Heart left ventricle (tissue), 16 donors: ENCODE data around the gene C14orf119. TPM values are rescaled to one million over a fixed set of nuclear protein-coding genes. Genes with fewer than 3 reads are reported as not detected.

Experiments used
- ATAC-seq, 4 donors: fragments of 200-7000 bp; cut with Tn5 transposase; one replicate each; pipeline ENCODE4 v1.9.1; 2020 to 2022; ENCODE audit warnings: moderate library complexity in 4 of 4, mild to moderate bottlenecking in 3 of 4, moderate number of reproducible peaks in 1 of 4
- DNase-seq, 5 donors: peaks; one replicate each; pipeline ENCODE4 v3.0.0-alpha.2; 2020
- H3K27ac ChIP-seq, 12 donors: fragments of 200-600 bp; sonication (generic) in 4 of 12; one replicate each; pipeline versions ENCODE4 v1.5.0 to v1.8.0; 2016 to 2022; ENCODE audit warnings: mild to moderate bottlenecking in 2 of 12
- H3K27me3 ChIP-seq, 9 donors: fragments of 200-600 bp; sonication (generic) in 2 of 9; one replicate each; pipeline versions ENCODE4 v1.5.1 to v1.8.0; 2016 to 2022; ENCODE audit warnings: mild to moderate bottlenecking in 3 of 9
- H3K36me3 ChIP-seq, 9 donors: fragments of 200-600 bp; sonication (generic) in 2 of 9; one replicate each; pipeline versions ENCODE4 v1.5.0 to v1.8.0; 2018 to 2022; ENCODE audit warnings: mild to moderate bottlenecking in 2 of 9
- H3K4me1 ChIP-seq, 12 donors: fragments of 200-600 bp; sonication (generic) in 4 of 12; one replicate each; pipeline versions ENCODE4 v1.5.0 to v1.8.0; 2016 to 2022; ENCODE audit warnings: mild to moderate bottlenecking in 3 of 12
- H3K4me3 ChIP-seq, 12 donors: fragments of 200-600 bp; sonication (generic) in 4 of 12; one replicate each; pipeline versions ENCODE4 v1.5.0 to v1.8.0; 2017 to 2022; ENCODE audit warnings: mild to moderate bottlenecking in 9 of 12, moderate library complexity in 4 of 12
- H3K9me3 ChIP-seq, 12 donors: fragments of 200-600 bp; sonication (generic) in 4 of 12; one replicate each; pipeline versions ENCODE4 v1.5.0 to v1.8.0; 2016 to 2022; ENCODE audit warnings: mild to moderate bottlenecking in 1 of 12
- CTCF ChIP-seq, 12 donors: fragments of 200-600 bp; sonication (generic) in 4 of 12; IDR thresholded peaks; one replicate each; pipeline versions ENCODE4 v1.5.0 to v1.8.0; 2018 to 2022; ENCODE audit warnings: antibody characterized with exemption in 12 of 12, mild to moderate bottlenecking in 5 of 12
- POLR2A ChIP-seq, 2 donors: fragments of 450-650 bp; IDR thresholded peaks; one replicate each; pipeline ENCODE4 v1.6.1; 2017; ENCODE audit warnings: antibody characterized with exemption in 2 of 2, mild to moderate bottlenecking in 2 of 2, moderate library complexity in 2 of 2
- WGBS, 4 donors: extraction: QIAGEN DNeasy Blood & Tissue Kit in 2 of 4; methylation state at CpG; one replicate each; pipeline versions ENCODE4 v1.1.5 to v1.1.7; 2013 to 2018; 5-methylcytosine and 5-hydroxymethylcytosine counted together
- intact Hi-C, 10 donors: fragments of 100-400 bp; cut with DNase I; formaldehyde crosslinking; loops; one replicate each; pipeline versions ENCODE4 v1.11.1 to v1.14.2; 2022
- polyA plus RNA-seq, 2 donors: library from polyadenylated mRNA; stranded (reverse); fragments of 200-250 nt; gene quantifications; one replicate each; pipeline ENCODE4 v1.2.3, GENCODE V29; 2013
- total RNA-seq, 9 donors: library from RNA; depleted of rRNA in 2 of 9; stranded (reverse); fragments of >200 nt in 2 of 9; fragmentation: NEBNext Ultra II Directional in 3 of 9; extraction: Animal tissue kit (Norgen Biotek cat#: 25700) in 3 of 9; gene quantifications; one replicate each; pipeline versions ENCODE4 v1.1.0 to v1.2.4, GENCODE V29; 2016 to 2023
- donor health status: ischemic (EF 13 %, LVEDD 7.1; RV severe dilation, severe dysfunction).
- donor health status: healthy with polysubstance abuse.
- donor health status: DM: no; HTN: yes; CAD: no.
- donor health status: DM: no; HTN: no; CAD: no.
- donor health status: ischemic (EF 25% LVEDD 6.9; RV normal size, moderate dysfunction).
- donor health status: ischemic (EF 25% LVEDD 5.7; RV mildly dilated, moderate dysfunction).
- donor health status: healthy.
- donor health status: DM: yes; HTN: yes; CAD: no.
- donor health status: ischemic (EF 35%, LVEDD 5.7; RV mildly dilated, moderate dysfunction).
- donor health status: nonischemic (EF 11% LVEDD 7.7; RV severe dilation, severe dysfunction).
- donor health status: DM: yes; HTN: yes; CAD: no.
- donor health status: PGD.
- donor health status: ischemic (EF 29% LVEDD 5.4; RV normal size, mild dysfunction).
- donor health status: nonischemic (EF 23%, LVEDD 6.1; RV moderate dilation, normal function).

Gene C14orf119
- total and polyA plus RNA-seq, 11 donors = 8.1 to 47.7 (median 29.6) TPM

DNA sequence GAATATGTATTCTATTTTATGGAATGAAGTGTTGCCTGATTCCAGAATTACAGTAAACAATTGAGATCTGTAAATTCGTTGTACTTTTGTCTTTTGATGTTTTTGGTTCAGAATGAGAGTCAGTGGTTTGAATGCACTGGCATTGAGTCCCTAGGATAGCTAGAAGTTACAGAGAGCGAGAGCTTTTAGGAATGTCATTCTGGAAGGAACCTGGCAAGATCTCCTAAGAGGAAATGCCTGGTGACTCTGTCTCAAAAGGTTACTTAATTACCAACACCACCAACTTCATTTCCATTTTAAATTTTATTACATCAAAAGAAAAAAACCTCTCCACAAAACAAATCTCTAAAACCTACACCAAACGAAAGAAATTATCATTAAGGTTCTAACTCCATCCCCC lies 29.7 kb downstream of the C14orf119 start:
- DNase-seq (no peak), ATAC-seq (no peak)
- Histone ChIP-seq H3K36me3 (peaks cover 0 to 30% (median 5%) of the 10 kb centered on the region in 9 donors), H3K9me3 (no peaks in the 10 kb centered on the region), H3K27ac (no peak overlapping the region), H3K4me3 (no peak overlapping the region), H3K4me1 (peaks cover 0 to 25% (median 8%) of the 10 kb centered on the region in 12 donors), H3K27me3 (no peaks in the 10 kb centered on the region)
- TF ChIP-seq CTCF (IDR thresholded peaks at IDR 0.05) (no peak), POLR2A (IDR thresholded peaks at IDR 0.05) (no peak)
- 62 to 72% (median 67%) methylated on average over 3 of the region's 3 CpGs for WGBS, 4 donors
- intact Hi-C loops = loop anchor here in 3 of 10 donors (10.0 kb wide), 2 partner anchors 170 to 250 kb away; partner anchors contain the start of genes CMTM5 (in 1 of the 3) and IL25 (in 1 of the 3)

DNA sequence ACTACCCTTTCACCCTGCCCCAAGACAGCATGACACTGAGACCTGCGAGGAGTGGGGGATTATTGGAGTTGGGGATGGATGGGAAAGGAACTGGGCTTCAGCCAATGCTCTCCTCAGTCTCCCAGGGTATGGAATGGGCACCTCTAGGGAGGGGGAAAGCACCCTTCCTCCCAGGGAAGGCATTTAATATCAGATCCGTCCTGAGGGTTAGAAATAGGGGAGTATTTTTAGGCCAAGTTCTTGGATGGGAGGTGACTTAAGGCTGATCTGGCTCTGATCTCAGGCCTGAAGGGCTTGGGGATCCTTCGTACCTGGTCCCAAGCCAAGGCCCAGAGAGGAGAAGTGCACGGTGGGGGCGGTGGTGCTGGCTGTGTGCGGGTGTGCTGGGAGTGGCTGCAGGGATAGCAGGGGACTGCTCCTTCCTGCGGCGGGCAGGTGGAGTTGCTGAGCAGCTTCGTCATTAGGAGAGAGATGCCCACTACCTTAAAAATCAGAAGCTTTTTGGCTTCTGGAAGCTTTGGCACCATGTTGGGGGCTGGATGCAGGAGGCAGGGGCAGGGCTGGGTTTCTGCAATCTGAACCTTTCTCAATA lies 30.7 kb downstream of the C14orf119 start:
- intact Hi-C loops = loop anchor here in 3 of 10 donors (10.0 kb wide), 2 partner anchors 169 to 249 kb away; partner anchors contain the start of genes CMTM5 (in 1 of the 3) and IL25 (in 1 of the 3)
- DNase-seq (no peak), ATAC-seq (peak in 1 of 4 donors; percentile 14)
- Histone ChIP-seq H3K27ac (no peak overlapping the region), H3K36me3 (peaks cover 0 to 31% (median 5%) of the 10 kb centered on the region in 9 donors), H3K4me3 (no peak overlapping the region), H3K27me3 (no peaks in the 10 kb centered on the region), H3K9me3 (no peaks in the 10 kb centered on the region), H3K4me1 (peaks cover 0 to 29% (median 6%) of the 10 kb centered on the region in 12 donors)
- TF ChIP-seq CTCF (IDR thresholded peaks at IDR 0.05) (no peak), POLR2A (IDR thresholded peaks at IDR 0.05) (no peak)
- WGBS, 4 donors = 58 to 64% (median 61%) methylated on average over 9 of the region's 9 CpGs

- ATAC-seq = no peak
- intact Hi-C loops = loop anchor here in 3 of 10 donors (10.0 kb wide), 2 partner anchors 168 to 248 kb away; partner anchors contain the start of genes CMTM5 (in 1 of the 3) and IL25 (in 1 of the 3)
- no peak overlapping the region for H3K27ac ChIP-seq
- no peak for DNase-seq
- peaks cover 0 to 22% (median 3%) of the 10 kb centered on the region in 12 donors for H3K4me1 ChIP-seq
- H3K36me3 ChIP-seq = peaks cover 0 to 31% (median 5%) of the 10 kb centered on the region in 9 donors
- H3K9me3 ChIP-seq = no peaks in the 10 kb centered on the region
- no peaks in the 10 kb centered on the region for H3K27me3 ChIP-seq
- no peak for TF ChIP-seq POLR2A (IDR thresholded peaks at IDR 0.05)
- TF ChIP-seq CTCF (IDR thresholded peaks at IDR 0.05) = no peak
- H3K4me3 ChIP-seq = no peak overlapping the region
- 87 to 93% (median 87%) methylated on average over 8 of the region's 8 CpGs for WGBS, 4 donors
Measured at GRCh38 chr14:23126548-23127278, 31.4 kb downstream of the C14orf119 start.

DNA sequence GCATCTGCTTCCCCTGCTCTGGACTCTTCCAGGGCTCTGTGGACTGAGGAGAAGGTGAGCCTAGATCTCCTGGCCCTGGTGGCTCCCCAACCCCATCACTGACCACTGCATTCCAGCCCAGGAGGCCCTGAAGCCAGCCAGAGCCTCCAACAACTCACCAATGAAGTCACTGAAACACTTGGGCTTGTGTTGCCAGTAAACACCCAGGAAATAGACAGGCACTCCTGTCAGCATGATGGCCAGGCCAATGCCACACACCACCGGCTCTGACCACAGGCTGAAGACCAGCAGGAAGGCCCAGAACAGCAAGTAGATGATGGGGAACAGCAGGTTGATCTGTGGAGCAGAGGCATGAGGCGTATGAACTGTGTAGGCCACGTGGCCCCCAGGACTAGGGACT lies 32.6 kb downstream of the C14orf119 start:
- 89 to 93% (median 90%) methylated on average over 3 of the region's 3 CpGs for WGBS, 4 donors
- peaks cover 0 to 31% (median 5%) of the 10 kb centered on the region in 9 donors for H3K36me3 ChIP-seq

More for the DNA sequence above, 32.6 kb downstream of the C14orf119 start:
- intact Hi-C loops = loop anchor here in 3 of 10 donors (10.0 kb wide), 2 partner anchors 167 to 247 kb away; partner anchors contain the start of genes CMTM5 (in 1 of the 3) and IL25 (in 1 of the 3)
- H3K9me3 ChIP-seq = no peaks in the 10 kb centered on the region
- no peak overlapping the region for H3K4me3 ChIP-seq
- ATAC-seq = no peak
- no peak for TF ChIP-seq POLR2A (IDR thresholded peaks at IDR 0.05)
- no peak for TF ChIP-seq CTCF (IDR thresholded peaks at IDR 0.05)
- no peak overlapping the region for H3K27ac ChIP-seq
- H3K27me3 ChIP-seq = no peaks in the 10 kb centered on the region
- DNase-seq = no peak
- H3K4me1 ChIP-seq = peaks cover 0 to 22% (median 3%) of the 10 kb centered on the region in 12 donors
